ENCODE measurements around the gene RACK1. TPM values are rescaled to one million over a fixed set of nuclear protein-coding genes. Genes with fewer than 3 reads are reported as not detected.

Gene RACK1
- total and polyA plus RNA-seq, 2 of the 13 experiments (the other 11 are each of a cell fraction or from before 2014, with no cell fraction given), result 2,514 to 6,141 TPM

- TF ChIP-seq, protein P1, sequence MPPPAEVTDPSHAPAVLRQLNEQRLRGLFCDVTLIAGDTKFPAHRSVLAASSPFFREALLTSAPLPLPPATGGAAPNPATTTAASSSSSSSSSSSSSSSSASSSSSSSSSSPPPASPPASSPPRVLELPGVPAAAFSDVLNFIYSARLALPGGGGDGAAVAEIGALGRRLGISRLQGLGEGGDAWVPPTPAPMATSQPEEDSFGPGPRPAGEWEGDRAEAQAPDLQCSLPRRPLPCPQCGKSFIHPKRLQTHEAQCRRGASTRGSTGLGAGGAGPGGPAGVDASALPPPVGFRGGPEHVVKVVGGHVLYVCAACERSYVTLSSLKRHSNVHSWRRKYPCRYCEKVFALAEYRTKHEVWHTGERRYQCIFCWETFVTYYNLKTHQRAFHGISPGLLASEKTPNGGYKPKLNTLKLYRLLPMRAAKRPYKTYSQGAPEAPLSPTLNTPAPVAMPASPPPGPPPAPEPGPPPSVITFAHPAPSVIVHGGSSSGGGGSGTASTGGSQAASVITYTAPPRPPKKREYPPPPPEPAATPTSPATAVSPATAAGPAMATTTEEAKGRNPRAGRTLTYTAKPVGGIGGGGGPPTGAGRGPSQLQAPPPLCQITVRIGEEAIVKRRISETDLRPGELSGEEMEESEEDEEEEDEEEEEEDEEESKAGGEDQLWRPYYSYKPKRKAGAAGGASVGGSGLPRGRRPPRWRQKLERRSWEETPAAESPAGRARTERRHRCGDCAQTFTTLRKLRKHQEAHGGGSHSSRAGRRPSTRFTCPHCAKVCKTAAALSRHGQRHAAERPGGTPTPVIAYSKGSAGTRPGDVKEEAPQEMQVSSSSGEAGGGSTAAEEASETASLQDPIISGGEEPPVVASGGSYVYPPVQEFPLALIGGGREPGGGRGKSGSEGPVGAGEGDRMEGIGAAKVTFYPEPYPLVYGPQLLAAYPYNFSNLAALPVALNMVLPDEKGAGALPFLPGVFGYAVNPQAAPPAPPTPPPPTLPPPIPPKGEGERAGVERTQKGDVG (CRISPR knock-in tag; IDR thresholded peaks at IDR 0.05; ENCODE audit: borderline replicate concordance), result no peak
- TF ChIP-seq DR1 (CRISPR knock-in tag; IDR thresholded peaks at IDR 0.05) (no peak), ZNF784 (CRISPR knock-in tag; IDR thresholded peaks at IDR 0.05; ENCODE audit: borderline replicate concordance) (no peak), POLR2AphosphoS2 (IDR thresholded peaks at IDR 0.05; ENCODE audit: low read depth, low read length) (no peak), PATZ1 (CRISPR knock-in tag; IDR thresholded peaks at IDR 0.05) (no peak), EP300 (IDR thresholded peaks at IDR 0.05; ENCODE audit: low read depth in 2 of 2, low read length in 2 of 2) (no peak), EP300 (CRISPR knock-in tag; IDR thresholded peaks at IDR 0.05; ENCODE audit: borderline replicate concordance) (no peak), HMGXB4 (CRISPR knock-in tag; IDR thresholded peaks at IDR 0.05; ENCODE audit: borderline replicate concordance in 1 of 2, low read depth in 1 of 2) (peak; percentile 97 to 98)
- TF ChIP-seq, protein P2, sequence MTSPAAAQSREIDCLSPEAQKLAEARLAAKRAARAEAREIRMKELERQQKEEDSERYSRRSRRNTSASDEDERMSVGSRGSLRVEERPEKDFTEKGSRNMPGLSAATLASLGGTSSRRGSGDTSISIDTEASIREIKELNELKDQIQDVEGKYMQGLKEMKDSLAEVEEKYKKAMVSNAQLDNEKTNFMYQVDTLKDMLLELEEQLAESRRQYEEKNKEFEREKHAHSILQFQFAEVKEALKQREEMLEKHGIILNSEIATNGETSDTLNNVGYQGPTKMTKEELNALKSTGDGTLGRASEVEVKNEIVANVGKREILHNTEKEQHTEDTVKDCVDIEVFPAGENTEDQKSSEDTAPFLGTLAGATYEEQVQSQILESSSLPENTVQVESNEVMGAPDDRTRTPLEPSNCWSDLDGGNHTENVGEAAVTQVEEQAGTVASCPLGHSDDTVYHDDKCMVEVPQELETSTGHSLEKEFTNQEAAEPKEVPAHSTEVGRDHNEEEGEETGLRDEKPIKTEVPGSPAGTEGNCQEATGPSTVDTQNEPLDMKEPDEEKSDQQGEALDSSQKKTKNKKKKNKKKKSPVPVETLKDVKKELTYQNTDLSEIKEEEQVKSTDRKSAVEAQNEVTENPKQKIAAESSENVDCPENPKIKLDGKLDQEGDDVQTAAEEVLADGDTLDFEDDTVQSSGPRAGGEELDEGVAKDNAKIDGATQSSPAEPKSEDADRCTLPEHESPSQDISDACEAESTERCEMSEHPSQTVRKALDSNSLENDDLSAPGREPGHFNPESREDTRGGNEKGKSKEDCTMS (CRISPR knock-in tag; conservative IDR thresholded peaks at IDR 0.05), result no peak
- TF ChIP-seq, protein P3, sequence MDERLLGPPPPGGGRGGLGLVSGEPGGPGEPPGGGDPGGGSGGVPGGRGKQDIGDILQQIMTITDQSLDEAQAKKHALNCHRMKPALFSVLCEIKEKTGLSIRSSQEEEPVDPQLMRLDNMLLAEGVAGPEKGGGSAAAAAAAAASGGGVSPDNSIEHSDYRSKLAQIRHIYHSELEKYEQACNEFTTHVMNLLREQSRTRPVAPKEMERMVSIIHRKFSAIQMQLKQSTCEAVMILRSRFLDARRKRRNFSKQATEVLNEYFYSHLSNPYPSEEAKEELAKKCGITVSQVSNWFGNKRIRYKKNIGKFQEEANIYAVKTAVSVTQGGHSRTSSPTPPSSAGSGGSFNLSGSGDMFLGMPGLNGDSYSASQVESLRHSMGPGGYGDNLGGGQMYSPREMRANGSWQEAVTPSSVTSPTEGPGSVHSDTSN (CRISPR knock-in tag; IDR thresholded peaks at IDR 0.05), result no peak
Observed at GRCh38 chr5:181188700-181189362, 54.9 kb downstream of the RACK1 start (continued).

Measured in HepG2 (cell line).